GM21515 (cell line): ENCODE measurements around the gene NCOR1.
"Not testable (repeated sequence)": the region's sequence is repeated elsewhere in the genome, so short reads cannot be mapped to it uniquely, and the experiment has no call there.

Experiments
- ATAC-seq: cut with Tn5 transposase; IDR thresholded peaks from one replicate; pipeline ENCODE4 v1.9.1; 2021; ENCODE audit not compliant: unreplicated experiment

Gene NCOR1

DNA sequence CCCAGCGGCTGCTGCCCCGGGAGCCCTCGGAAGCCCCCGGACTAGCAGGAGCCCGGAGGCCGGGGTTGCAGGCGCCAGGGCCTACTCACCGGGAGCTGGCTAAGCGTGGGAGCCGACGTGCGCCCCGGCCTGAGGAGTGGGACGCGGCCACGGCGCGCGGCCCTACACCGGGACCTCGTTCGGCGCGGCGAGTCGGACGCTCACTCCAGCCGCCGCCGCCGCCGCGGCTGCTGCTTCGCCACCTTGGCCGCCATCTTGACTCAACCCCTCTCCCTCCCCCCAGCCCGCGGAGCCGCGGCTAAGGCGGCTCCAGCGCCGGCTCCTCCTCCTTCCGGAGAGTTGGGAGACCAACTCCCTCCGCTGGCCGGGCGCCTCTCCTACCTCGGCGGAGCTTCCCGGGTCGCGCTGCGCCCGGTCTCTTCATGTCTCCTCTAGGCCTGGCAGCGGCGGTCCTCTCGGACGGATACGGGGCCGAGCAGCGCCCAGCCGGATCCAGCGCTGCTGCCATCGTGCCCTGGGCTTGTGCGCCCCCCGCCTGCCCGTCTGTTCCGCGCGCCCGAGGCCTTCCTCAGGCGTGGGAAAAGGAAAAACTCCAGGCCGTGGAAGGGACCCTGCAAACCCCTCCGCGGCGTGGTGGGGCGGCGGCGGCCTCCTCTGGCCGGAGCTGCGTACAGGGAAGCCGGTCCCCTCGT lies at the start of gene NCOR1:
Gene NCOR1 (minus strand): TSS at position 262 of the 692 bp plus-strand sequence. CDS start 20,965 bp downstream, outside the sequence.
- peak; percentile 80 for ATAC-seq

GRCh38 chr17:16262201-16262600 lies 46.9 kb upstream of the NCOR1 start:
- ATAC-seq: no peak

GRCh38 chr17:16261049-16261448 lies 45.7 kb upstream of the NCOR1 start:
- ATAC-seq: no peak

- ATAC-seq: no peak
Observed at GRCh38 chr17:16259926-16260325, 44.6 kb upstream of the NCOR1 start.

GRCh38 chr17:16258901-16259300 lies 43.6 kb upstream of the NCOR1 start:
- ATAC-seq: no peak

DNA sequence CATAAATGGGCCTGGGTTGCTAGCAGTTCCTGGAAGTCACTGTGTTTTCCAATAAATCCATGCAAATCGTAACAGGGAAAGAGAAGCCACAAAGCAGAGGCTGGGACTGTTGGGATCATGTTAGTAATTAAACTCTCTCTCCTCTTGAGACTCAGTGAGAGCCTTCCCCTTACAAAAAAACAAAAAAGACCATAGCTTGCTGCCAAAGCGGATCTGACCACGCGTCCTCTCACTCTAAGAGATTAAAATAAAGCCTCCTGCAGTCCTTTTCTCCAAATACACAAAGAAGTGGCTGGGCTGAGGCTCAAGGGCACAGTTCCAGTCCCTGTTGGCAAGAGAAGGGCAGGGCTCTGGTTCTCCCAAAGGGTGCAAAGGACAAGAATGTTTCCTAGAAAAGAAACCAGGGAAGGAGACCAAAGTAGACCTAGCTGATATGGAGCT lies 40.2 kb upstream of the NCOR1 start:
- ATAC-seq: no peak

- ATAC-seq: no peak
Observed at GRCh38 chr17:16254773-16255400, 39.6 kb upstream of the NCOR1 start.

- no peak for ATAC-seq
Observed at GRCh38 chr17:16251556-16251955, 36.2 kb upstream of the NCOR1 start.

DNA sequence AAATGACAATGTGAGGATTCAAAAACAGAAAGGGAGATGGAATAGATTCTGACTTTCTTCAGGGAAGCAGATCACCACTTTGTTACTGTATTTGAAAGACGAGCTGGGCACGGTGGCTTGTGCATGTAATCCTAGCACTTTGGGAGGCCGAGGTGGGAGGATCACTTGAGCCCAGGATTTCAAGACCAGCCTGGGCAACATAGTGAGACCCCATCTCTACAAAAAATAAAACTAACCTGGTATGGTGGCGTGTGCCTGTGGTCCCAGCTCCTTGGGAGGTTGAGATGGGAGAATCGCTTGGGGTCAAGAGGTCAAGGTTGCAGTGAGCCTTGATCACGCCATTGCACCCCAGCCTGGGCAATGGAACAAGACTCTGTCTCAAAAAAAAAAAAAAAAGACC lies 35.7 kb upstream of the NCOR1 start:
- ATAC-seq: no peak

GRCh38 chr17:16250635-16251034 lies 35.3 kb upstream of the NCOR1 start:
- no peak for ATAC-seq

DNA sequence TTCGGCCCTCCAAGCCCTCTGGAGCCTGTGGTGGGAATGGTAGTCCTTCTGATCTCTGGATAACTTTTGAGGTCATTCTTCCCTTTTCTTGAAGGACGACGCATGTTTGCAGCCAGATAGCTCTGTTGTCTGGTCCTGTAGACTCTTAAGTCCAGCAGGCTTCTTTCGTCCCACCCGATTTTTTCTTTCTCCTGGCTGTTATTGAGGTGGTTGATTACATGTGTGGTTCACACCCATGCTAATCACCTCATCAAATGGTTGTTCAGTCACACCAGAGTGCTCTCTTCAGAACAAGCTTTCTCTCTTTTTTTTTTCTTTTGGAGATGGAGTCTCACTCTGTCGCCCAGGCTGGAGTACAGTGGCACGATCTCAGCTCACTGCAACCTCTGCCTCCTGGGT lies 32.3 kb upstream of the NCOR1 start:
- ATAC-seq: no peak

GRCh38 chr17:16243801-16244567 lies 28.6 kb upstream of the NCOR1 start:
- ATAC-seq: no peak

GRCh38 chr17:16243385-16243784 lies 28.1 kb upstream of the NCOR1 start:
- ATAC-seq: no peak

- no peak for ATAC-seq
Observed at GRCh38 chr17:16241906-16242399, 26.6 kb upstream of the NCOR1 start.

- no peak for ATAC-seq
Observed at GRCh38 chr17:16239931-16240330, 24.6 kb upstream of the NCOR1 start.

DNA sequence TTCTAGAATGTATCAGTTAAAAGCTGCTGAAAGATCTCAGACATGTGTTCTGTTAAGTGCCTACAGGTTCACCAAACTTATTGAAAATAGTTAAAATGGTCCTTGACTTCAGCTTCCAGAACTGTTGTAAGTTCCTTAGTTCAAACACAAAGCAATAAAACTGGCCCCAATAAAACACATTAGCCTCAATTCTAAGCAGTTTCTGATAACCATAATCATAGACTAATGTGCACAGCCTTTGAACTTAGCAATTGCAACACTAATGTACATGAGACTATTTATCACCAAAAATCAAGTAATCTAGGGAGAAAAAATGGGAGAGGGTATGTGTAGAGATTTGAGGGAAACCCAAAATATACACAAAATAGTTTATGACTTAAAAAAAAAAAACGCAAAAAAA lies 17.1 kb upstream of the NCOR1 start:
- ATAC-seq: no peak

DNA sequence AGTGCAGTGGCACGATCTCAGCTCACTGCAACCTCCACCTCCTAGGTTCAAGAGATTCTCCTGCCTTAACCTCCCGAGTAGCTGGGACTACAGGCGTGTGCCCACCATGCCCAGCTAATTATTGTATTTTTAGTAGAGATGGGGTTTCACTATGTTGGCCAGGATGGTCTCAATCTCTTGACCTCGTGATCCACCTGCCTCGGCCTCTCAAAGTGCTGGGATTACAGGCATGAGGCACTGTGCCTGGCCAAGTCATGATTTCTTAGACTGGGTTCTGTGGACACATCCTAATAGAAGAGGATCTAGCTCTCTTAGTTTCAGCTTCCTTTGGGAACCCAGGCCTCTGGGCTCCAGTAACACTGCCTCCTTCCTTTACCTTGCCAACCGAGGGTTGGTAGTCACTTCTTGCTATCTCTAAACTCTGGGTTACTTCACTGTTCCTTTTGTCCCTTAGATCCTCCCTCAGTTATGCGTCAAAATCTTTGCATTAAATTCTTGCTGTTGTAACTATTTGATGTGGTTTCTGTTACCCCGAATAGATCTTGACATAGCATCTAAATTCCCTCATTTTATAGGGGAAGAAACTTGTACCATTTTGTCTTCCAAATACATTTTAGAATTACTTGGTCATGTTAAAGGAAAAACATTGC lies 14.7 kb upstream of the NCOR1 start:
- ATAC-seq: not testable (repeated sequence)

DNA sequence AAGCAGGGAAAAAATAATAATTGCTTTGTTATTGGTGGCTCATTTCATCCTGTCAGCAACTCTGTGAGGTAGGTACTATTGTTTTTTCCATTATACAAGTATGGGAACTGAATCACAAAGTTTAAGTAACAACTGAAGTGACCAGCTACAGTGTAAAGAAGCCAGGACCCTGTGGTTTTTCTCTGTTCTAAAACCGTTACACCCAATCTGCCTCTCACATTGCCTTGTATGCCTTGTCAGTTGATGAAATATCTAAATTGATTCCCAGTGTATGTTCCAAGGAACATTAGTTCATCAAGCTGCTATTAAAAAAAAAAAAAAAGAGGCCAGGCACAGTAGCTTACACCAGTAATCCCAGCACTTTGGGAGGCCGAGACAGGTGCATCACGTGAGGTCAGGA lies 7.1 kb upstream of the NCOR1 start:
- no peak for ATAC-seq

GRCh38 chr17:16217002-16217635 lies 1.8 kb upstream of the NCOR1 start, which contains the start of gene PIGL:
PIGL (plus strand) TSS chr17:16217210; CDS start chr17:16217227, 17 bp downstream.
- ATAC-seq: peak; percentile 40

DNA sequence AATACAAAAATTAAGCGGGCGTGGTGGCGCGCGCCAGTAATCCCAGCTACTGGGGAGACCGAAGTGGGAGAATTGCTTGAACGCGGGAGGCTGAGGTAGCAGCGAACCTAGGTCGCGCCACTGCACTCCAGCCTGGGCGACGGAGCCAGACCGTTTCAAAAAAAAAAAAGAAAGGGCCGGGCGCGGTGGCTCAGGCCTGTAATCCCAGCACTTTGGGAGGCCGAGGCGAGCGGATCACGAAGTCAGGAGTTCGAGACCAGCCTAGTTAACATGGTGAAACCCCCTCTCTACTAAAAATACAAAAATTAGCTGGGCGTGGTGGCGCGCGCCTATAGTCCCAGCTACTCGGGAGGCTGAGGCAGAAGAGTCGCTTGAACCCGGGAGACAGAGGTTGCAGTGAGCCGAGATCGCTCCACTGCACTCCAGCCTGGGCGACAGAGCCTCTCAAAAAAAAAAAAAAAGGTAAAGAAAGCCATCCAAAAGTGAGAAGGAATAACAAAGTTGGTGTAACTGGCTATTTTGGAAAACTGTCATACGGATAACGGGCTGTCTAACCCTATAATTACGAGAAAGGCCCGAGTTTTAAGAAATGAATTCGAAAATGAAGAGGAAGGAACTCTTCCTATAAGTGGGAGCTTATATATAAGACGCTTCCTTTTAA lies 1.1 kb upstream of the NCOR1 start:
- not testable (repeated sequence) for ATAC-seq
